HEK293T (cell line): ENCODE data around the gene PRR5.

Experiments
- ELF4 ChIP-seq: fragments of 450-650 bp; IDR thresholded peaks from 2 replicates; pipeline ENCODE4 v1.6.1; 2017; ENCODE audit warnings: antibody characterized with exemption
- NFRKB ChIP-seq: fragments of 450-650 bp; IDR thresholded peaks from 2 replicates; pipeline ENCODE4 v1.6.1; 2016; ENCODE audit warnings: mild to moderate bottlenecking, moderate library complexity
- TARDBP ChIP-seq: fragments of 450-650 bp; IDR thresholded peaks from 2 replicates; pipeline ENCODE4 v1.6.1; 2016

GRCh38 chr22:44786610-44787009, 84.6 kb downstream of the PRR5 start:
- no peak for TF ChIP-seq ELF4
- no peak for TF ChIP-seq NFRKB
- no peak for TF ChIP-seq TARDBP
